CD4-positive, alpha-beta T cell treated with Interleukin-4 for 4 hours (primary cell): ENCODE measurements around the gene SRGAP3.

Source experiments
- DNase-seq: peaks from one replicate; pipeline ENCODE4 v3.0.0-alpha.2; 2020

The SRGAP3 gene

GRCh38 chr3:9198899-9199335 is 50.5 kb downstream of the SRGAP3 start:
- DNase-seq = no peak

- no peak for DNase-seq
These were observed 51.2 kb downstream of the SRGAP3 start for GRCh38 chr3:9198261-9198660.

GRCh38 chr3:9196020-9196419 is 53.4 kb downstream of the SRGAP3 start:
- no peak for DNase-seq

- no peak for DNase-seq
These were observed 54.1 kb downstream of the SRGAP3 start for GRCh38 chr3:9195390-9195789.

- DNase-seq = no peak
These were observed 54.8 kb downstream of the SRGAP3 start for GRCh38 chr3:9194509-9195184.

GRCh38 chr3:9193633-9194195 is 55.7 kb downstream of the SRGAP3 start:
- DNase-seq = no peak

- no peak for DNase-seq
These were observed 56.2 kb downstream of the SRGAP3 start for GRCh38 chr3:9193211-9193610.

GRCh38 chr3:9192248-9193025 is 57.0 kb downstream of the SRGAP3 start:
- DNase-seq = no peak

GRCh38 chr3:9190276-9190675 is 59.2 kb downstream of the SRGAP3 start:
- DNase-seq = no peak

- DNase-seq = no peak
These were observed 60.9 kb downstream of the SRGAP3 start for GRCh38 chr3:9188583-9188982.

- no peak for DNase-seq
These were observed 63.7 kb downstream of the SRGAP3 start for GRCh38 chr3:9185701-9186100.

GRCh38 chr3:9185046-9185445 is 64.4 kb downstream of the SRGAP3 start:
- DNase-seq = no peak

- DNase-seq = no peak
These were observed 65.0 kb downstream of the SRGAP3 start for GRCh38 chr3:9184461-9184835.

- no peak for DNase-seq
These were observed 65.5 kb downstream of the SRGAP3 start for GRCh38 chr3:9183811-9184460.

GRCh38 chr3:9183011-9183410 is 66.4 kb downstream of the SRGAP3 start:
- DNase-seq = no peak

GRCh38 chr3:9180764-9181117 is 68.7 kb downstream of the SRGAP3 start:
- DNase-seq = no peak

- peak; percentile 8 for DNase-seq
These were observed 69.4 kb downstream of the SRGAP3 start for GRCh38 chr3:9179826-9180763.

GRCh38 chr3:9178697-9179096 is 70.7 kb downstream of the SRGAP3 start:
- no peak for DNase-seq

GRCh38 chr3:9175421-9175820 is 74.0 kb downstream of the SRGAP3 start:
- DNase-seq = no peak

GRCh38 chr3:9173445-9173844 is 76.0 kb downstream of the SRGAP3 start:
- no peak for DNase-seq

GRCh38 chr3:9172851-9173321 is 76.6 kb downstream of the SRGAP3 start:
- no peak for DNase-seq

- no peak for DNase-seq
These were observed 78.6 kb downstream of the SRGAP3 start for GRCh38 chr3:9170851-9171160.
